WTC11 (cell line): ENCODE results near the gene ITPRID1. TPM values are rescaled to one million over a fixed set of nuclear protein-coding genes. Genes with fewer than 3 reads are reported as not detected.

Source experiments
- ATAC-seq: fragments of 200-7000 bp; cut with Tn5 transposase; 2 replicates; pipeline ENCODE4 v1.10.0; 2021; ENCODE audit warnings: mild to moderate bottlenecking, moderate library complexity
- CTCF ChIA-PET: fragments of 300-600 bp; sonication (Branson Sonifier 250); formaldehyde crosslinking; loops from one replicate; lab custom pipeline; 2021; ENCODE audit warnings: antibody characterized with exemption; lab: Charles Lee
- POLR2A ChIA-PET: fragments of 350-600 bp; sonication (Branson Sonifier 250); formaldehyde crosslinking; loops from one replicate; lab custom pipeline; 2021; ENCODE audit warnings: antibody characterized with exemption; lab: Charles Lee
- DNase-seq: peaks from one replicate; pipeline ENCODE4 v3.0.0; 2021; ENCODE audit warnings: low spot score
- H3K27ac Mint-ChIP-seq: 2 replicates; pipeline ENCODE4 v1.8.0; 2021; ENCODE audit warnings: mixed read lengths
- H3K27me3 Mint-ChIP-seq: 2 replicates; pipeline ENCODE4 v1.8.0; 2021; ENCODE audit warnings: low read depth, mild to moderate bottlenecking, moderate library complexity, mixed read lengths
- H3K36me3 Mint-ChIP-seq: 2 replicates; pipeline ENCODE4 v1.8.0; 2021; ENCODE audit warnings: mixed read lengths
- H3K4me1 Mint-ChIP-seq: 2 replicates; pipeline ENCODE4 v1.8.0; 2022; ENCODE audit warnings: mixed read lengths
- H3K4me3 Mint-ChIP-seq: 2 replicates; pipeline ENCODE4 v1.8.0; 2021; ENCODE audit warnings: mild to moderate bottlenecking, moderate library complexity, mixed read lengths
- H3K9me3 Mint-ChIP-seq: 2 replicates; pipeline ENCODE4 v1.8.0; 2021; ENCODE audit warnings: mixed read lengths
- ARID4B ChIP-seq: sonication (generic); formaldehyde crosslinking; IDR thresholded peaks from 2 replicates; pipeline ENCODE4 v1.8.0; 2023; ENCODE audit warnings: missing genetic modification reagents, mild to moderate bottlenecking, borderline replicate concordance
- CTCF ChIP-seq: fragments of 200-600 bp; IDR thresholded peaks from 2 replicates; pipeline ENCODE4 v1.8.0; 2022; ENCODE audit warnings: antibody characterized with exemption
- E2F4 ChIP-seq: sonication (generic); formaldehyde crosslinking; IDR thresholded peaks from 2 replicates; pipeline ENCODE4 v1.8.1; 2022; ENCODE audit warnings: low read depth, mild to moderate bottlenecking, moderate library complexity, missing genetic modification reagents, borderline replicate concordance
- ESRRA ChIP-seq: sonication (generic); formaldehyde crosslinking; IDR thresholded peaks from 2 replicates; pipeline ENCODE4 v1.8.1; 2022; ENCODE audit warnings: mild to moderate bottlenecking, missing genetic modification reagents, borderline replicate concordance
- GRHL2 ChIP-seq: fragments of 250-450 bp; sonication (Bioruptor Pico); IDR thresholded peaks from 2 replicates; pipeline ENCODE4 v1.8.0; 2022; ENCODE audit warnings: mild to moderate bottlenecking, moderate library complexity; ENCODE audit not compliant: insufficient replicate concordance, severe bottlenecking
- GTF2I ChIP-seq: fragments of 250-450 bp; sonication (Bioruptor Pico); conservative IDR thresholded peaks from 2 replicates; pipeline ENCODE4 v1.4.0; 2021; ENCODE audit warnings: mild to moderate bottlenecking
- MXD4 ChIP-seq: fragments of 250-450 bp; sonication (Bioruptor Pico); IDR thresholded peaks from 2 replicates; pipeline ENCODE4 v1.8.0; 2021; ENCODE audit warnings: mild to moderate bottlenecking, moderate library complexity, borderline replicate concordance
- NR1H2 ChIP-seq: sonication (generic); formaldehyde crosslinking; IDR thresholded peaks from 2 replicates; pipeline ENCODE4 v1.9.0; 2021; ENCODE audit warnings: mild to moderate bottlenecking, moderate library complexity, missing genetic modification reagents
- PREB ChIP-seq: sonication (generic); formaldehyde crosslinking; IDR thresholded peaks from 2 replicates; pipeline ENCODE4 v1.8.1; 2022; ENCODE audit warnings: mild to moderate bottlenecking, missing genetic modification reagents, moderate library complexity, borderline replicate concordance
- RORB ChIP-seq: fragments of 250-450 bp; sonication (Bioruptor Pico); IDR thresholded peaks from 2 replicates; pipeline ENCODE4 v1.9.0; 2021; ENCODE audit warnings: mild to moderate bottlenecking
- SMAD4 ChIP-seq: sonication (generic); formaldehyde crosslinking; IDR thresholded peaks from 2 replicates; pipeline ENCODE4 v1.8.0; 2022; ENCODE audit warnings: mild to moderate bottlenecking, missing genetic modification reagents
- TEAD1 ChIP-seq: sonication (generic); formaldehyde crosslinking; IDR thresholded peaks from 2 replicates; pipeline ENCODE4 v1.8.0; 2022; ENCODE audit warnings: mild to moderate bottlenecking, missing genetic modification reagents
- USF1 ChIP-seq: sonication (generic); formaldehyde crosslinking; IDR thresholded peaks from 2 replicates; pipeline ENCODE4 v1.8.0; 2022; ENCODE audit warnings: mild to moderate bottlenecking, missing genetic modification reagents
- USF2 ChIP-seq: sonication (generic); formaldehyde crosslinking; IDR thresholded peaks from 2 replicates; pipeline ENCODE4 v1.8.1; 2023; ENCODE audit warnings: mild to moderate bottlenecking, missing genetic modification reagents, moderate library complexity
- ZBTB21 ChIP-seq: sonication (generic); formaldehyde crosslinking; IDR thresholded peaks from 2 replicates; pipeline ENCODE4 v1.8.1; 2023; ENCODE audit warnings: mild to moderate bottlenecking, missing genetic modification reagents, borderline replicate concordance
- ZNF232 ChIP-seq: sonication (generic); formaldehyde crosslinking; IDR thresholded peaks from 2 replicates; pipeline ENCODE4 v1.8.0; 2022; ENCODE audit warnings: mild to moderate bottlenecking, missing genetic modification reagents
- total RNA-seq: library from RNA; stranded (reverse); gene quantifications from 3 replicates; pipeline ENCODE4 v1.2.3, GENCODE V29; 2021
- TF ChIP-seq, protein P1 (sequence below): sonication (generic); formaldehyde crosslinking; conservative IDR thresholded peaks from 2 replicates; pipeline ENCODE4 v1.8.1; 2023; ENCODE audit warnings: mild to moderate bottlenecking, low read depth, missing genetic modification reagents, moderate library complexity
- TF ChIP-seq, protein P2 (sequence below): sonication (generic); formaldehyde crosslinking; IDR thresholded peaks from 2 replicates; pipeline ENCODE4 v1.8.1; 2022; ENCODE audit warnings: low read depth, missing genetic modification reagents, borderline replicate concordance

ITPRID1 gene
- total RNA-seq, 1 experiment from 2014 or later = 0.98 TPM

- CTCF ChIA-PET = no interaction called here
- POLR2A ChIA-PET = no interaction called here
- no peak overlapping the region for H3K27ac Mint-ChIP-seq
Measured at GRCh38 chr7:31665546-31665945, 151.7 kb downstream of the ITPRID1 start.

GRCh38 chr7:31669461-31669860 lies 155.6 kb downstream of the ITPRID1 start:
- Mint-ChIP-seq H3K27me3 (peaks cover 15% of the 10 kb centered on the region), H3K9me3 (peaks cover 15% of the 10 kb centered on the region), H3K4me1 (peaks cover 19% of the 10 kb centered on the region), H3K27ac (no peak overlapping the region), H3K4me3 (no peak overlapping the region), H3K36me3 (peaks cover 4% of the 10 kb centered on the region; the same call in 1 of the 2 replicates)
- DNase-seq (no peak), ATAC-seq (no peak)
- ChIA-PET POLR2A (no interaction called here), CTCF (no interaction called here)
- TF ChIP-seq, protein P1, sequence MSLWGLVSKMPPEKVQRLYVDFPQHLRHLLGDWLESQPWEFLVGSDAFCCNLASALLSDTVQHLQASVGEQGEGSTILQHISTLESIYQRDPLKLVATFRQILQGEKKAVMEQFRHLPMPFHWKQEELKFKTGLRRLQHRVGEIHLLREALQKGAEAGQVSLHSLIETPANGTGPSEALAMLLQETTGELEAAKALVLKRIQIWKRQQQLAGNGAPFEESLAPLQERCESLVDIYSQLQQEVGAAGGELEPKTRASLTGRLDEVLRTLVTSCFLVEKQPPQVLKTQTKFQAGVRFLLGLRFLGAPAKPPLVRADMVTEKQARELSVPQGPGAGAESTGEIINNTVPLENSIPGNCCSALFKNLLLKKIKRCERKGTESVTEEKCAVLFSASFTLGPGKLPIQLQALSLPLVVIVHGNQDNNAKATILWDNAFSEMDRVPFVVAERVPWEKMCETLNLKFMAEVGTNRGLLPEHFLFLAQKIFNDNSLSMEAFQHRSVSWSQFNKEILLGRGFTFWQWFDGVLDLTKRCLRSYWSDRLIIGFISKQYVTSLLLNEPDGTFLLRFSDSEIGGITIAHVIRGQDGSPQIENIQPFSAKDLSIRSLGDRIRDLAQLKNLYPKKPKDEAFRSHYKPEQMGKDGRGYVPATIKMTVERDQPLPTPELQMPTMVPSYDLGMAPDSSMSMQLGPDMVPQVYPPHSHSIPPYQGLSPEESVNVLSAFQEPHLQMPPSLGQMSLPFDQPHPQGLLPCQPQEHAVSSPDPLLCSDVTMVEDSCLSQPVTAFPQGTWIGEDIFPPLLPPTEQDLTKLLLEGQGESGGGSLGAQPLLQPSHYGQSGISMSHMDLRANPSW = no peak
- no peak for TF ChIP-seq USF2 (CRISPR knock-in tag)
- TF ChIP-seq PREB (CRISPR knock-in tag) = no peak
- no peak for TF ChIP-seq E2F4
- TF ChIP-seq ARID4B (CRISPR knock-in tag) = no peak
- TF ChIP-seq, protein P2, sequence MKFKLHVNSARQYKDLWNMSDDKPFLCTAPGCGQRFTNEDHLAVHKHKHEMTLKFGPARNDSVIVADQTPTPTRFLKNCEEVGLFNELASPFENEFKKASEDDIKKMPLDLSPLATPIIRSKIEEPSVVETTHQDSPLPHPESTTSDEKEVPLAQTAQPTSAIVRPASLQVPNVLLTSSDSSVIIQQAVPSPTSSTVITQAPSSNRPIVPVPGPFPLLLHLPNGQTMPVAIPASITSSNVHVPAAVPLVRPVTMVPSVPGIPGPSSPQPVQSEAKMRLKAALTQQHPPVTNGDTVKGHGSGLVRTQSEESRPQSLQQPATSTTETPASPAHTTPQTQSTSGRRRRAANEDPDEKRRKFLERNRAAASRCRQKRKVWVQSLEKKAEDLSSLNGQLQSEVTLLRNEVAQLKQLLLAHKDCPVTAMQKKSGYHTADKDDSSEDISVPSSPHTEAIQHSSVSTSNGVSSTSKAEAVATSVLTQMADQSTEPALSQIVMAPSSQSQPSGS (CRISPR knock-in tag) = no peak
- no peak for TF ChIP-seq TEAD1
- TF ChIP-seq USF1 = no peak
- TF ChIP-seq RORB (CRISPR knock-in tag) = no peak
- TF ChIP-seq GTF2I (CRISPR knock-in tag) = no peak
- TF ChIP-seq ZNF232 (CRISPR knock-in tag) = no peak
- no peak for TF ChIP-seq NR1H2 (CRISPR knock-in tag)
- TF ChIP-seq MXD4 (CRISPR knock-in tag) = no peak

More at GRCh38 chr7:31665546-31665945, 151.7 kb downstream of the ITPRID1 start:
- Mint-ChIP-seq H3K27me3 (peaks cover 6% of the 10 kb centered on the region), H3K36me3 (no peaks in the 10 kb centered on the region; the same call in 1 of the 2 replicates), H3K4me3 (no peak overlapping the region), H3K9me3 (peaks cover 4% of the 10 kb centered on the region), H3K4me1 (peaks cover 25% of the 10 kb centered on the region)
- no peak for DNase-seq
- no peak for ATAC-seq
- TF ChIP-seq CTCF (no peak), ESRRA (no peak), SMAD4 (no peak), GRHL2 (CRISPR knock-in tag) (no peak), ZBTB21 (CRISPR knock-in tag) (no peak)
